Measurements from ENCODE around the gene MIGA1.

MIGA1 gene

DNA sequence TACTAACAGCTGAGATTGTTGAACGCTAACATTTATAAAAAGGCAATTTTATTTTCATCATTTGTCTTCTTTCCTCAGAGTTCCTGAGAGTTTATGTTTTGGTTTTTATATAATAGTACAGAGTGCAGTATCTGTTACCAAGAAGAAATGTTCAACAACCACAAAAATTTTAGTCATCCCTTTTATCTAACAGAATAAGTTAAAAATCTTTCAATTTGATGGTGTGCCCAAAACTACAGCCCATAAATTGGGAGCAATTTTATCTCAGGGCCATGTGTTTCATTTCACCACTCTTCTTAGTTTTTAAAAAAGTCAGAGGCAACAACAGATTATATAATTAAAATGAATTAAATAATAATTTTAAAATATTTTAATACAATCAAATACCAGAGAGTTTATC is 146.1 kb downstream of the MIGA1 start:
- no peak for DNase-seq

DNA sequence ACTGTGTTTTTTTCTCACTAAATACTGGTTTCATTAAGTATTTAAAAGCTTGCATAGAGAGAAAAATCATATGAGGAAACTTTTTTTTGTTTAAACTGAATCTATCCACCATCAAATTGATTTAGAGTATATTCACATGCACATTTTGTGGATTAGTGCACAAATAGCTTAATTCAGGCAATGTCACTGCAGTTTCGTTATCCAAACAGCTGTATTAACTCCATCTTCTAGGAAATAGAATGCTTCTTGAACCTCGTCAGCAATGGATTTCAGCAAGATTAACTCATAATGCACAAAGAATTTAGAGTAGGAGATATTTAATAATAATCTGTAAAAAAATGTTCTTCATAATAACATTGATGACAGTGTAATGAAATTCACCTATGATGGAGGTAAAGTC is 146.5 kb downstream of the MIGA1 start:
- no peak for DNase-seq

DNA sequence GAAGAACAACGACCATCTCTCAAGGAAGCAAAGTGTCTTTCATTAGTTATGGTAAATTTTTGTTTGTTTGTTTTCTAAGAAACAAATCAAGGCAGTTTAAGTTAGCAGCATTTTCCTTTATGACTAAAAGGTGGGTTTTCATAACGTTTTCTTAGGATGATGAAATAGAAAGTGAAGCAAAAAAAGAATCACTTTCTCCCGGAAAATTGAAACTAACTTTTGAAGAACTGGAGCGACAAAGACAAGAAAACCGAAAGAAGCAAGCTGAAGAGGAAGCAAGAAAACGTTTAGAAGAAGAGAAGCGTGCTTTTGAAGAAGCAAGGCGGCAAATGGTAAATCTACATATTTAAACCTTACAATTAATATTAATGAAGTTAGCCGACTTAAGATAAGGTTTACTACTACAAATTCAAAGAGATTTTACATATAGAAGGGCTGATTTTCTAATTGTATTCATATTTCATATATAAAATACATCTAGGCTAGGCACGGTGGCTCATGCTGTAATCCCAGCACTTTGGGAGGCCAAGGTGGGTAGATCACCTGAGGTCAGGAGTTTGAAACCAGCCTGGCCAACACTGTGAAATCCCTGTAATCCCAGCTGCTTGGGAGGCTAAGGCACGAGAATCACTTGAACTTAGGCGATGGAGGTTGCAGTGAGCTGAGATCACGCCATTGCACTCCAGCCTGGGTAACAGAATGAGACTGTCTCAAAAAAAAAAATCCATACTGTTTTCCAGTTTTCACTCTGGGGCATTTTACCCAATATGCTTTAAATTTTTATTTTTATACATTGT is 147.3 kb downstream of the MIGA1 start:
- no peak for DNase-seq

DNA sequence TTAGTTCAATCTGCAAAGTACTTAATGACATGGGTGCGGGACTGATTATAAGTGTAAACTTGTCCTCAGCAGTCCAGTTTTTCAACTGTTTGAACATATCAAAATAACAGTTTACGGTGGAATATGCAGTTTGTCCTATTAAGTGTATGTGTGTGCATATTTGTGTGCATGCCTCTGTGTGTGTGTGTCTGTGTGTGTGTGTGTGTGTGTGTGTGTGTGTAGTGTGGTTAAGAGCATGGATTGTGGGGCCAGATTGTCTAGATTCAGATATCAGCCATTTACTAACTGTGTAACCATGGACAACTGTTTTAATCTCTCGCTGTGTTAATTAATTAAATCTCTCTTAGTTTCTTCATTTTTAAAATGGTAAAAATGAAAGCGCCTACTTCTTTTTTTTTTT is 148.0 kb downstream of the MIGA1 start:
- DNase-seq: no peak
